GM15510 (cell line): ENCODE measurements around the gene CCDC34.

Source experiments
- POLR2A ChIP-seq: IDR thresholded peaks from 3 replicates; pipeline ENCODE4 v1.6.1; 2011; ENCODE audit warnings: borderline replicate concordance; ENCODE audit not compliant: insufficient read length; ENCODE audit errors: extremely low read depth

Gene CCDC34

DNA sequence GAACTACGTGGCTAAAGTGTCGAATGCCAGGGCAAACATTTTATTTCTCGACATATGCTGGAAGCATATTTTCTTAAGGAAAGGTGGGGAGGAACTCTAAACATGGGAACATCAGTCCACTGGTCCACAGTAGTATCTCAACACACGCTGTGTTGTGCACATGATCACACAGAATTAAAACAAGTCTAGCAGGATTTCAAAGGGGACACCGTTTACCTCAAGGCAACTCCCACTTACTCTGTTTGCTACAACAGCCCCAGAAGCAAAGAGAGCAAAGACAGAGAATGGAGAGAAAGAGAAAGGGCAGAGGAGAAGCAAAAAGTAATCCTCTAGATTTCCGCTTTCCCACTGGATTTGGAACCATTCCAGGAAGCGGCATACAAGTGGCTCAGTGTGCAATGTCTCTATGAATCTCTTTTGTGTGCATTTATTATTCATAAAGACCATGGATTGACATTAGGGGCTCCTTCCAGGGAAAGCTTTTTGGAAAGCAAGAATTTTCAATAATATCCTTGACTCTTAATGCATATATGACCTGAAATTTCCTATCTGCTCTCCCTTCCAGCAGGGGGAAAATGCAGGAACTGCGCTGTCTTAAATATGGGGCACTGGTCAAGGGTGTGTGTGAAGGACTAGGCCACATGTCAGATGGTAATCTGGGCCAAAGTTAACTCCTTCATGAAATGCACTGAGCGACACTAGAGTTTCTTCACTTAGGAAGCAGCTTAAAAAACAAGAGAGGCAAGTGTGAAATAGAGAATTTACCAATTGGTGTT is 34.8 kb upstream of the CCDC34 start:
- no peak for TF ChIP-seq POLR2A

DNA sequence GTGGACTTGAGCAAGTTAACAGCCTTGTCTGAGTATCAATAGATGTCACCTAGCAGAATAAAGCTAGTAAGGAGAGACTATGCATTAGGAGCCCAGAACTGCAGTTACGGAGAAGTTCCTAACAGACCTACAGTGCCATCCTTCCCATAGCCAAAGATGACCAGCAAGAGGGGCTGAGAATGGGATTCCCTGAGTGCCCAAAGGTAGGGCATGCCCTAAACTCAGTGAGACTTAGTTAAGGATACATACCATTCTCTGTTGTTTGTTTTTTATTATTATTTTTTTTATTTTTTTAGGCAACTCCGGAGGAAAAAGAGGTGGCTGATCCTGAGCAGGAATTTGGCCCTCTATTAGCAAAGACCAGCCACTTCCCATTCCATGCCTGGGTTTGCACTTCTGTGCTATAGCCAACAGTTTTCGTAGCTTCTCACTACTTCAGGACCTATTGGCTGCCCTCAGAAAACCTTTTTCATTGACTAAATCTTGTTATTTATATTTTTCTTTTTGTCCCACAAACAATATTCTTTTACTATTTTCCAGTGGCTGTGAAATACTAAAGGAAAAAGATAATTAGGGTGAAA is 33.3 kb upstream of the CCDC34 start:
- TF ChIP-seq POLR2A = no peak

DNA sequence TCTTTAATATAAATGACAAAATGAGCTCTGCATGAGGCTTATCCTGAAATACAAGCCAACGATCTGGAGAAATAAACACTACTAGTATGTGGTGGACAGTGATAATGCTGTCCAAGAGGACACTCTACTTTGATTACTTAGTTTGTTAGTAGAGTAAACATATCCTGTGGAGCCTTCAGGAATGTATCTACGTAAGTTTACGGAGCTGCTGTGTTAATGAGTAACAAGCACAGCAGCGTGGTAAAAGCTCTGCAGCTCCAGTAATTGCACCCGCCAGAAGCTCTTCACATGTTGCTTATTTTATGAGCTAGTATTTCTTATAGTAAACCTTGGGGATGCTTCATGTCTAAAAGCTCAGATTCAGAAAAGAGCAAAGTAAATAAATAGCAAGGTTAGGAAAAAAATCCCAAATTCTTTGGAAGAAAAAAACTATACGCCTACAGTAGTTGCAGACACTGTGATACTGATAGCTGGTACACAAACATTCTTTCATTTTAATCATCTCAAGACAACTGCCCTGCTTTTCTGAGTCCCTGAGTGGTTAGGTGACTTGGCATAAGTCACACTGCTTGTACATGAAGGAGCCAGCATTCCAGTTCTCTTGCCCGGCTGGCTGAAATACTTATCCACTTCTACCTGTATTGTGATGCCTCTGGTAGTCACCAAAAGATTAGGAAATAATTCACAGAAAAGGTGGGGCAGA is 32.7 kb upstream of the CCDC34 start:
- no peak for TF ChIP-seq POLR2A

DNA sequence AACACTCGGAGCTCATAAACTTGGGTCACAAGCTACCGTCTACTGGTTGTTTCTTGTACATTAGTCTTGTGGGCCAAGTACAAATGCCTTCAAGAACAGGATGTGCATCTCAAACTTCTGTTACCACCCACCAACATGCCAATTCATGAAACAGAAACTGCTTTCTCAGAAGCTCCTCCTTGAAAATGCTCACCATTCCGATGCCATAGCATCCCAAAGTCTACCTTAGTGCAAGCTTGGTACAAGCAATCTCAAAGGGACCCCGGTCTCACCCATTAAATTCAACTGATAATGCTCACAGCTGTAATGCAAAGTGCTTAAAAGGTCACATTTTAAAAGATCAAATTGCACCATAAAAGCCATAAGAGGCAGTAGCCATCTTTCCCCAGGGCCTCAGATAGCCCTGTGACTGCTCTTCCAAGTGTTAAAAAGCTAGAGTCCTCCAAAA is 31.8 kb upstream of the CCDC34 start:
- no peak for TF ChIP-seq POLR2A

DNA sequence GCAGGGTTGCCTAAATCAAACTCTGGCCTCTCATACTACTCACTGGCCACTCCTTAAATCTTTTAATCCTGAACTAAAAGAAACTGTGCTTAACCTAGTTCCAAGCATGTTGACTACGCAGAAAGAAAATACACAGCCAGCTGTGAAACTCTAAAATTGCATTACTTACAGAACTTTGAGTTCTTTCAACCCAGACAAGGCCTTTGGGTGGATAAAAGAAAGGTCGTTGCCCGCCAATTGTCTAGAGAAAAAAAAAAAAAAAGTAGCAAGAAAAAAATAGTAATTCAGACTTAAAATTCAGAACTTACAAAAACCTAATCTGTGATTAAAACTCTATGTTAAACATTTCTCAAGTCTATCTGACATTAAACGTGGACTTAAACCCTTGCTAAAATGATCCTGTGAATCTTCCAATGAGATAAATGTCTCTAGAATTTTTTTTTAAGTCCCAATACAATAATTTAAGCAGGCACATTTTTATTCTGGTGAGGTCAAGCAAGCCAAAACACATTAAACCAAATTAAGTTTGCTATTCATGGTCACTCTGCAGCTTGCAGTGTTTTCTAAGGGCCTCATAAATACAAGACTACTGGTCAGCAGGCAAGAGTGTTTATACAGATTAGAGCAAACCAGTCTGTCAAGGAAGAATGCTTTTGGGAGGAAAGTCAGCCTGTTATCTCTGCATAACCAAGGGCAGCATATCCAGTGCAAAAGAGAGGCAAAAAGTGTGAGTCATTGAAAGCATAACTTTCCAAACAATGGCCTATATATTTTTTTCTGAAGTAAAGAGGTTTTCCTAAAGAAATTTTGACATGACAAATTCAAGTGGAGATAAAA is 29.5 kb upstream of the CCDC34 start:
- TF ChIP-seq POLR2A = no peak

DNA sequence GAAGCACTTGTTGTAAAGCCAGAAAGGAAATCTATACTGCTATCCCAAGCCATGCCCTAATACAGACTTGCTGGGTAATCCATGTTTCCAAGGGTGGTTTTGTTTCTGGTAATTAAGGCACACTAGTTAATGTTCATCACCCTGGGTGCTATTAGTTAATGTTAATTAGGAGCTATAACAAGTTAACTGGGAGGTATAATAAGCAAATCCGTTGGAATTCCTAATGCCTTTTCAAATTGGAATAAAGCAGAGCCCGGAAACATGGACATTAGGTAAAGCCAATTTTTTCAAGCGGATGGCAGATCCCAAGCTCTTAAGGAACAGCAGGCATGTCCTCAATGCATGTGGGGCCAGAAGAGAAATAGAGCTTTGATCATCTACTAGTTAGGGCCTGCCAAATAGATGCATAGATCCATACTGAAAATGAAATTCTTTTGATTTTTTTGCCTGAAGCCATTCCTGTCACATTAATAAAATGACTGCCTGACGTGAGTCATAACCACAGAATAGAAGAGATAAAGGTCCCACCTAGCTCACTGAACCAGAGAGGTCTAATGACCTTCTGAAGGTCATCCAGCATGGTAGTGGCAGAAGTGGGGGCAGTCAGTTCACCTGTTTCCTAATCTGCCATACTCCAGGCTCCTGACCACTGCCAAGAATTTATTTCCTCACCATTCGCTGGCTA is 28.5 kb upstream of the CCDC34 start:
- no peak for TF ChIP-seq POLR2A

DNA sequence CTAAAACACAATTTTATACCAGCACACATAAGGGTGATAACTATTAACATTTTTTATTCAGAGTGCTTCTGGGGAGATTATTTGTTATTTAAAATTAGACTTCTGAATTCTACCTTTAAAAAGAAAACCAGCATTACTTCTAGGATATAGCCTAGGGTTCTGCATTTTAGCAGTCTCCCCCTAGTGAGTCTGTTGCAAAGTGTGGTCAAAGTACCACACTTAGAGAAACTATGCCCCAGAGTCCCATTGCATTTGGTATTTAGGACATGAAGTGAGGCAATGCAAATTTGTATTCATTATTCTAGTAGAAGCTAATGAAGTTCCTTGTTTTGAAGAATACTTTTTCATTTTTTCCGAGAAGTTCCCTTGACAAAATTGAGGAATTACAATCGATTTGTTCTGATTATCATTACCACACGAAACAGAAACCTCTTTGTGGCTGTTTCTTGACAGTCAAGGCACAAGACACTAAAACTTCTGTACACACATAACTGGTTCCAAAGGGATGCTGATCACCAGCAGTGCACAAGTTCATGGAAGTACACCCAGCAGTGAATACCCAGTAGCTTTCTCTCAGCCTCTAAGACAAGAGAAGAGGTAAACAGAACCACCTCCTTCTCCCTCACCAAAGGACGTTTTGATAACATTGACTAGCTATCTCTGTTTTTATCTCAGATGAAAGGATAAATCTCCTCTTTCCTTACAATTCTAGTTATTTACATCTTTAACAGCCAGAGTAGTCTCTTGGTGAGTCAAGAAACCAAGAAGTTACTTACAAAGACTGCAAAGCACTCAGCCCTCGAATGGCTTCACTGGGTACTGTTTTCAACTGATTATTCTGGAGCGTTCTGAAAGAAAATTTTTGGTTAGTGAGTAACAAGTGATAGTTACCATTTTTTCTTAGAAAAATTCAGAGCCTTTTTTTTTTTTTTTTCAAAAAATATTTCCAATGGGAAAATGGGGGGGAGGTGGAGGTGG is 27.6 kb upstream of the CCDC34 start:
- TF ChIP-seq POLR2A = no peak

DNA sequence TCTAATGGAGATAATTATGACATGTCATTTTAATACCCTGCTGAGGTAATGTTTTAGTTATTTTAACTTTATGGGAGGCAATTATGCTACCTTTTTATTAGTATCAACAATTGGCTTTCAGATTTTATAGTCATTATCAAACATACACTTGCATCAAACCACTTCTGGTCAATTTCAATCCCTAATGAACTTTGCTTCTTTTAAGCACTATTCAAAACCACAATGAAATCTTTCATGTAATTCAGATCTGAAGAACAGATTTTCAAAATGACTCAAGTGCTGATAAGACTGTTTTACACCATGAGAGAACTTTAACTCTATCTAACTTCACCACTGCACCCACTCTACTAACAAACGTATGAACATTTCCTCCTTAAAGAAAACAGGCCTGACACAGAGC is 25.9 kb upstream of the CCDC34 start:
- TF ChIP-seq POLR2A = no peak

DNA sequence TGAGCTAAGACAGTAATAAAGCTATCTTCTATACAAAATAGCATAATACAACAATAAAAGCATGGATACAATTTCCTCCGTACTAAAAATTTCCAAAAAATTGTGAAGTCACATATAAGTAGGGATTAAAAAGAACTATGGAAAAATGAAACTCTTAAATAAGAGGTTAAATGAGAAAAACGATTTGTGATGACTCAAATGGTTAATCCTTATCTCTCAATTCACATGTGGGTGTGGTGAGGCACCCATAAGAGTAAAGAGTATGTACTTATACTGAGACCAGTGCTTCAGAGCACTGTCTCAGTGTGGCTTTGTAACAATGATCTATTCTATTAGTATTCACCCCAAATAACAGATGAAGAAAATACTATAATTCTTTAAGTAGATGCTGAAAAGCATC is 25.0 kb upstream of the CCDC34 start:
- TF ChIP-seq POLR2A = no peak

DNA sequence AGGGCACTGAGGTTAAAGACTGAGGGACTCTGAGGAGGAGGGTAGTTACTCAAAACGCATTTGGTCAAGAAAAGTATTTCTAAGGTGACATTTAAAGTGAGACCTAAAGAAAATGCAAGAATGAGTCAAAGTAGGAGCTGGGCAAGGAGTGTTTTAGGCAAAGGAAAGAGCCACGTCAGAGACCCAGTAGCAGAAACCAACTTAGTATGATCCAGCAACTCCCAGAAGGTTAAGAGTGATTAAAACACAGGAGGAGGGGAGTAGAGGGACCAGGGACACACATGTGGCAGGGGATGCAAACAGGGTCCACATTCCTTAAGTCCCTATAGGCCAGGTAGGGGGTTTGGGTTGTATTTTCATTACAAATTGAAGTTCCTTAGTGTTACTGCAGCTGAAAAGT is 24.3 kb upstream of the CCDC34 start:
- TF ChIP-seq POLR2A = no peak

DNA sequence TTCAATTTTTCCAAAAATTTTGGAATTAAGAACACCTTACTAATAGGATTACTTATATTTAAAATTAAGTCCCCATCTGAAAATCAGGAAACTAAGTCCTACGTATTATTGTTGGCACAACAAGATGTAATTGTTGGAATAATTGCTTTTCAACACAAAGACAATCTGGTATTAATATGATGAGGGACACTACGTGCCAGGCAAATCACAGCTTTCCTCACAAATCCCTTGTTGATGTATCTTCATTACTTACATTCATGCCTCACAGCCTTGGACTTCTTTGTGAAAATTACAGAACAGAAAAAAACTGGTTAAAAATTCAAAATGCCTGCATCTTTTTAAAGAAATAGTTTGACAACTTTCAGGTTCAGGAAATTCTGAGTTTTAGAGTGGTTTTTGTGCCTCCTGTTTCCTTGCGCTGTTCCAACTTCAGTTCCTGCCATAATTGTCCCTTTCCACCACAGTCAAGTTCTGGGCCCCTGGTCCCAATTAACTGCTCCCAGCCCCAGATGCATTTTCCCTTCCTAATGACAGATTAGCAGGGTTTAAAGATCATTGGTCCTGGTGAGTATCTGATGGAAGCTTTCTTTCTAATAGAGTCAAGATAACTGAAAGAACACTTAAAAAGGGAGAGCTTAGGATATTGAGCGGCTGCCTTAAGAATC is 23.3 kb upstream of the CCDC34 start:
- TF ChIP-seq POLR2A = no peak

DNA sequence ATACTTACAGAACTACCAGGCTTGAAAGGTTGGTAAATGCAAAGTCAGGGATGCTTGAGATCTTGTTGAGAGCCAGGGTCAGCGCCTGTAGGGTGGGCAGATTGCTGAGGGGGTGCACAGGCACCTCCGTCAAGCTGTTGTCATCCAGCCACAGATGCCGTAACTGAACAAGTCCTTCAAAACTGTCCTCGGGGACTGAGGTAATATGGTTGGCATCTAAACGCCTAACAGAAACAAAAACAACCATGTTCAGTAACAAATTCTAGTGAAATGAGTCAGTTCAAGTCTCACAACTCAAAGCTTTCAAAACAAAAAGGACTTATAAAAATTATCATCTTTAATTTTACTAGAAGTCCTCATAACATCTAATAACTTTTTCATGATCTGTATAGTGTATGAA is 22.2 kb upstream of the CCDC34 start:
- TF ChIP-seq POLR2A = no peak

DNA sequence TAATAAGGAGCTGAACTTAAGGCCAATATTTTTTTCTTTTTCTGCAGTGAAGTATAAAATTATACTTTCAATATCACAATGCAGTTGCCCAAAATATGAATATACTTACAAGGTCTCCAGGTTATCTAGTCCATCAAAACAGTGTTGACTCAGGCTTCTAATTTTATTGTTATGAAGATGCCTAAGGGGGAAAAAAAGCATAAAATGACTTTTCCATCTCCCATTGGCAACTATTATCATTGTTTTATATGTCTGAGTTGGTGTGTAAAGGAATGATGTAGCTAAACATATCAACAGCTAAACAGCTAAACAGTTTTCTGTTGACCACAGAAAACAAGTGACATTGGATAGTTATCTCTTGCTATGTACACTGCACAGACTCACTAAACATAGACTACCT is 21.2 kb upstream of the CCDC34 start:
- no peak for TF ChIP-seq POLR2A
